Measurements from ENCODE around the gene FAXC. TPM values are rescaled to one million over a fixed set of nuclear protein-coding genes. Genes with fewer than 3 reads are reported as not detected.

Gene FAXC
- total RNA-seq, 3 donors from 2014 or later = 1.0 to 25.8 (median 2.0) TPM

GRCh38 chr6:99225172-99225571, 124.3 kb downstream of the FAXC start:
- no peaks in the 10 kb centered on the region for H3K4me1 ChIP-seq (ENCODE audit: low read depth)
- no peak for ATAC-seq
- H3K4me3 ChIP-seq = no peak overlapping the region
- intact Hi-C loops (cut with DNase I, micrococcal nuclease) = no loop called here
- H3K9me3 ChIP-seq = no peaks in the 10 kb centered on the region
- no peaks in the 10 kb centered on the region for H3K36me3 ChIP-seq (ENCODE audit: low read depth)
- no peak for DNase-seq
- no peak for TF ChIP-seq CTCF (IDR thresholded peaks at IDR 0.05)

Other genes starting within 250 kb of the FAXC start
- 10 to 100 TPM in 1 of 3 donors, 1 to 10 TPM in 2; 8.9 to 12.6 (median 9.5) TPM for gene COQ3, start 44.5 kb upstream of the FAXC start, total RNA-seq
- gene PNISR, start 75.6 kb upstream of the FAXC start, total RNA-seq = 100 to 1,000 TPM in 2 of 3 donors, 10 to 100 TPM in 1; 77.4 to 121 (median 105) TPM
- 10 to 100 TPM in 2 of 3 donors, 1 to 10 TPM in 1; 9.4 to 18.0 (median 16.1) TPM for gene USP45, start 165.7 kb upstream of the FAXC start, total RNA-seq
- 10 to 100 TPM; 32.7 to 52.2 (median 34.2) TPM for gene CCNC, start 219.0 kb upstream of the FAXC start, total RNA-seq

All from mucosa of descending colon (tissue), 3 donors.